ENCODE results near the gene SKIDA1.

SKIDA1 gene

GRCh38 chr10:21473541-21473940 is 51.9 kb downstream of the SKIDA1 start:
- DNase-seq: no peak

GRCh38 chr10:21473135-21473534 is 52.3 kb downstream of the SKIDA1 start:
- DNase-seq: no peak

GRCh38 chr10:21468086-21468485 is 57.4 kb downstream of the SKIDA1 start:
- DNase-seq: no peak

DNA sequence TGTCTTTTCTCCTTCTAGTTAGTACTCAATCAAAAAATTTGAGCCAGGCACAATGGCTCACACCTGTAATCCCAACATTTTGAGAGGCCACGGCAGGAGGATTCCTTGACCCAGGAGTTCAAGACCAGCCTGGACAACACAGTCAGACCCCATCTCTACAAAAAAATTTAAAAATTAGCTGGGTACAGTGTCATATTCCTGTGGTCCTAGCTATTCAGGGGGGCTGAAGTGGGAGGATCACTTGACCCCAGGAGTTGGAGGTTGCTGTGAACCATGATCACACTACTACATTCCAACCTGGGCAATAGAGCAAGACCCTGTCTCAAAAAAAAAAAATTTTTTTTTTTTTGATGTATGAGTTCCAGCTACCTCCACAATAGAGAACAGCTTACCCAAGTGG is 57.8 kb downstream of the SKIDA1 start:
- DNase-seq: no peak

- DNase-seq: no peak
Measured at GRCh38 chr10:21464134-21464533, 61.3 kb downstream of the SKIDA1 start.

All from amniotic stem cell (primary cell).